WTC11 (cell line): ENCODE measurements around the gene TMC4. TPM values are rescaled to one million over a fixed set of nuclear protein-coding genes. Genes with fewer than 3 reads are reported as not detected.
A peak's percentile ranks its signal among the peaks of the same experiment; 100 is the strongest.

ENCODE experiments used
- ATAC-seq: fragments of 200-7000 bp; cut with Tn5 transposase; 2 replicates; pipeline ENCODE4 v1.10.0; 2021; ENCODE audit warnings: mild to moderate bottlenecking, moderate library complexity
- CTCF ChIA-PET: fragments of 300-600 bp; sonication (Branson Sonifier 250); formaldehyde crosslinking; loops from one replicate; lab custom pipeline; 2021; ENCODE audit warnings: antibody characterized with exemption; lab: Charles Lee
- POLR2A ChIA-PET: fragments of 350-600 bp; sonication (Branson Sonifier 250); formaldehyde crosslinking; loops from one replicate; lab custom pipeline; 2021; ENCODE audit warnings: antibody characterized with exemption; lab: Charles Lee
- DNase-seq: peaks from one replicate; pipeline ENCODE4 v3.0.0; 2021; ENCODE audit warnings: low spot score
- H3K27ac Mint-ChIP-seq: 2 replicates; pipeline ENCODE4 v1.8.0; 2021; ENCODE audit warnings: mixed read lengths
- H3K27me3 Mint-ChIP-seq: 2 replicates; pipeline ENCODE4 v1.8.0; 2021; ENCODE audit warnings: low read depth, mild to moderate bottlenecking, moderate library complexity, mixed read lengths
- H3K36me3 Mint-ChIP-seq: 2 replicates; pipeline ENCODE4 v1.8.0; 2021; ENCODE audit warnings: mixed read lengths
- H3K4me1 Mint-ChIP-seq: 2 replicates; pipeline ENCODE4 v1.8.0; 2022; ENCODE audit warnings: mixed read lengths
- H3K4me3 Mint-ChIP-seq: 2 replicates; pipeline ENCODE4 v1.8.0; 2021; ENCODE audit warnings: mild to moderate bottlenecking, moderate library complexity, mixed read lengths
- H3K9me3 Mint-ChIP-seq: 2 replicates; pipeline ENCODE4 v1.8.0; 2021; ENCODE audit warnings: mixed read lengths
- ATF2 ChIP-seq: sonication (generic); formaldehyde crosslinking; IDR thresholded peaks from 2 replicates; pipeline ENCODE4 v1.8.1; 2022; ENCODE audit warnings: low read depth, missing genetic modification reagents, borderline replicate concordance
- CBFB ChIP-seq: sonication (generic); formaldehyde crosslinking; IDR thresholded peaks from 2 replicates; pipeline ENCODE4 v1.8.1; 2022; ENCODE audit warnings: mild to moderate bottlenecking, low read depth, missing genetic modification reagents
- CREB1 ChIP-seq: sonication (generic); formaldehyde crosslinking; IDR thresholded peaks from 2 replicates; pipeline ENCODE4 v1.8.0; 2023; ENCODE audit warnings: mild to moderate bottlenecking, missing genetic modification reagents
- CREM ChIP-seq: sonication (generic); formaldehyde crosslinking; IDR thresholded peaks from 2 replicates; pipeline ENCODE4 v1.8.1; 2022; ENCODE audit warnings: mild to moderate bottlenecking, missing genetic modification reagents, moderate library complexity
- ELF4 ChIP-seq: sonication (generic); formaldehyde crosslinking; IDR thresholded peaks from 2 replicates; pipeline ENCODE4 v1.8.1; 2022; ENCODE audit warnings: low read depth, mild to moderate bottlenecking, moderate library complexity, missing genetic modification reagents
- EMX1 ChIP-seq: fragments of 250-450 bp; sonication (Bioruptor Pico); IDR thresholded peaks from 2 replicates; pipeline ENCODE4 v1.8.0; 2021; ENCODE audit warnings: mild to moderate bottlenecking
- ERG ChIP-seq: fragments of 250-450 bp; sonication (Bioruptor Pico); IDR thresholded peaks from 2 replicates; pipeline ENCODE4 v1.8.0; 2021; ENCODE audit warnings: mild to moderate bottlenecking
- ESRRA ChIP-seq: sonication (generic); formaldehyde crosslinking; IDR thresholded peaks from 2 replicates; pipeline ENCODE4 v1.8.1; 2022; ENCODE audit warnings: mild to moderate bottlenecking, missing genetic modification reagents, borderline replicate concordance
- FOXJ3 ChIP-seq: sonication (generic); formaldehyde crosslinking; IDR thresholded peaks from 2 replicates; pipeline ENCODE4 v1.9.0; 2021; ENCODE audit warnings: missing genetic modification reagents, mild to moderate bottlenecking, borderline replicate concordance
- GABPB1 ChIP-seq: sonication (generic); formaldehyde crosslinking; IDR thresholded peaks from 2 replicates; pipeline ENCODE4 v1.8.1; 2023; ENCODE audit warnings: mild to moderate bottlenecking, missing genetic modification reagents
- GRHL2 ChIP-seq: fragments of 250-450 bp; sonication (Bioruptor Pico); IDR thresholded peaks from 2 replicates; pipeline ENCODE4 v1.8.0; 2022; ENCODE audit warnings: mild to moderate bottlenecking, moderate library complexity; ENCODE audit not compliant: insufficient replicate concordance, severe bottlenecking
- IRF2 ChIP-seq: sonication (generic); formaldehyde crosslinking; IDR thresholded peaks from 2 replicates; pipeline ENCODE4 v1.8.0; 2022; ENCODE audit warnings: low read depth, missing genetic modification reagents, borderline replicate concordance
- NFATC4 ChIP-seq: fragments of 250-450 bp; sonication (Bioruptor Pico); IDR thresholded peaks from 2 replicates; pipeline ENCODE4 v1.9.0; 2021; ENCODE audit warnings: mild to moderate bottlenecking
- NR1H2 ChIP-seq: sonication (generic); formaldehyde crosslinking; IDR thresholded peaks from 2 replicates; pipeline ENCODE4 v1.9.0; 2021; ENCODE audit warnings: mild to moderate bottlenecking, moderate library complexity, missing genetic modification reagents
- OVOL2 ChIP-seq: fragments of 250-450 bp; sonication (Bioruptor Pico); IDR thresholded peaks from 2 replicates; pipeline ENCODE4 v1.9.0; 2021; ENCODE audit warnings: mild to moderate bottlenecking, borderline replicate concordance
- RELA ChIP-seq: sonication (generic); formaldehyde crosslinking; IDR thresholded peaks from 2 replicates; pipeline ENCODE4 v1.8.1; 2022; ENCODE audit warnings: missing genetic modification reagents, mild to moderate bottlenecking, borderline replicate concordance
- SMAD3 ChIP-seq: sonication (generic); formaldehyde crosslinking; IDR thresholded peaks from 2 replicates; pipeline ENCODE4 v1.8.0; 2022; ENCODE audit warnings: missing genetic modification reagents, mild to moderate bottlenecking, borderline replicate concordance
- SP1 ChIP-seq: sonication (generic); formaldehyde crosslinking; conservative IDR thresholded peaks from 2 replicates; pipeline ENCODE4 v1.8.1; 2022; ENCODE audit warnings: missing genetic modification reagents
- TEAD1 ChIP-seq: sonication (generic); formaldehyde crosslinking; IDR thresholded peaks from 2 replicates; pipeline ENCODE4 v1.8.0; 2022; ENCODE audit warnings: mild to moderate bottlenecking, missing genetic modification reagents
- TP53 ChIP-seq: sonication (generic); formaldehyde crosslinking; IDR thresholded peaks from 2 replicates; pipeline ENCODE4 v1.8.1; 2023; ENCODE audit warnings: mild to moderate bottlenecking, missing genetic modification reagents
- ZBTB21 ChIP-seq: sonication (generic); formaldehyde crosslinking; IDR thresholded peaks from 2 replicates; pipeline ENCODE4 v1.8.1; 2023; ENCODE audit warnings: mild to moderate bottlenecking, missing genetic modification reagents, borderline replicate concordance
- ZNF423 ChIP-seq: fragments of 250-450 bp; sonication (Bioruptor Pico); IDR thresholded peaks from 2 replicates; pipeline ENCODE4 v2.1.2; 2022; ENCODE audit warnings: mild to moderate bottlenecking, moderate library complexity
- ZNF671 ChIP-seq: fragments of 250-450 bp; sonication (Bioruptor Pico); IDR thresholded peaks from 2 replicates; pipeline ENCODE4 v1.8.0; 2021; ENCODE audit warnings: mild to moderate bottlenecking
- total RNA-seq: library from RNA; stranded (reverse); gene quantifications from 3 replicates; pipeline ENCODE4 v1.2.3, GENCODE V29; 2021
- TF ChIP-seq, protein P1 (sequence below): sonication (generic); formaldehyde crosslinking; IDR thresholded peaks from 2 replicates; pipeline ENCODE4 v1.8.0; 2022; ENCODE audit warnings: mild to moderate bottlenecking, missing genetic modification reagents
- TF ChIP-seq, protein P2 (sequence below): fragments of 250-450 bp; sonication (Bioruptor Pico); IDR thresholded peaks from 2 replicates; pipeline ENCODE4 v1.9.0; 2021; ENCODE audit warnings: moderate library complexity, mild to moderate bottlenecking, inconsistent platforms, borderline replicate concordance
- TF ChIP-seq, protein P3 (sequence below): sonication (generic); formaldehyde crosslinking; IDR thresholded peaks from 2 replicates; pipeline ENCODE4 v1.8.0; 2022; ENCODE audit warnings: mild to moderate bottlenecking, missing genetic modification reagents
- TF ChIP-seq, protein P4 (sequence below): sonication (generic); formaldehyde crosslinking; IDR thresholded peaks from 2 replicates; pipeline ENCODE4 v1.8.1; 2023; ENCODE audit warnings: mild to moderate bottlenecking, missing genetic modification reagents, moderate library complexity
- TF ChIP-seq, protein P5 (sequence below): fragments of 250-450 bp; sonication (Bioruptor Pico); IDR thresholded peaks from 2 replicates; pipeline ENCODE4 v1.9.0; 2021; ENCODE audit warnings: mild to moderate bottlenecking

TMC4 gene
- total RNA-seq, 1 experiment from 2014 or later = 9.3 TPM

- TF ChIP-seq GABPB1 (CRISPR knock-in tag) = no peak
- TF ChIP-seq NR1H2 (CRISPR knock-in tag) = no peak
- TF ChIP-seq, protein P1, sequence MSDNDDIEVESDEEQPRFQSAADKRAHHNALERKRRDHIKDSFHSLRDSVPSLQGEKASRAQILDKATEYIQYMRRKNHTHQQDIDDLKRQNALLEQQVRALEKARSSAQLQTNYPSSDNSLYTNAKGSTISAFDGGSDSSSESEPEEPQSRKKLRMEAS (CRISPR knock-in tag) = no peak
- no peak for TF ChIP-seq CREB1
- TF ChIP-seq, protein P2, sequence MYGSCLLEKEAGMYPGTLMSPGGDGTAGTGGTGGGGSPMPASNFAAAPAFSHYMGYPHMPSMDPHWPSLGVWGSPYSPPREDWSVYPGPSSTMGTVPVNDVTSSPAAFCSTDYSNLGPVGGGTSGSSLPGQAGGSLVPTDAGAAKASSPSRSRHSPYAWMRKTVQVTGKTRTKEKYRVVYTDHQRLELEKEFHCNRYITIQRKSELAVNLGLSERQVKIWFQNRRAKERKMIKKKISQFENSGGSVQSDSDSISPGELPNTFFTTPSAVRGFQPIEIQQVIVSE (CRISPR knock-in tag) = no peak
- TF ChIP-seq, protein P3, sequence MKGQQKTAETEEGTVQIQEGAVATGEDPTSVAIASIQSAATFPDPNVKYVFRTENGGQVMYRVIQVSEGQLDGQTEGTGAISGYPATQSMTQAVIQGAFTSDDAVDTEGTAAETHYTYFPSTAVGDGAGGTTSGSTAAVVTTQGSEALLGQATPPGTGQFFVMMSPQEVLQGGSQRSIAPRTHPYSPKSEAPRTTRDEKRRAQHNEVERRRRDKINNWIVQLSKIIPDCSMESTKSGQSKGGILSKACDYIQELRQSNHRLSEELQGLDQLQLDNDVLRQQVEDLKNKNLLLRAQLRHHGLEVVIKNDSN = 0 out of 2 replicates have a peak, but pooled peaks have one; percentile 38
- 0 out of 2 replicates have a peak, but pooled peaks have one; percentile 2 for TF ChIP-seq SMAD3 (CRISPR knock-in tag)
- TF ChIP-seq ZNF423 (CRISPR knock-in tag) = no peak
- TF ChIP-seq FOXJ3 = no peak
- TF ChIP-seq, protein P4, sequence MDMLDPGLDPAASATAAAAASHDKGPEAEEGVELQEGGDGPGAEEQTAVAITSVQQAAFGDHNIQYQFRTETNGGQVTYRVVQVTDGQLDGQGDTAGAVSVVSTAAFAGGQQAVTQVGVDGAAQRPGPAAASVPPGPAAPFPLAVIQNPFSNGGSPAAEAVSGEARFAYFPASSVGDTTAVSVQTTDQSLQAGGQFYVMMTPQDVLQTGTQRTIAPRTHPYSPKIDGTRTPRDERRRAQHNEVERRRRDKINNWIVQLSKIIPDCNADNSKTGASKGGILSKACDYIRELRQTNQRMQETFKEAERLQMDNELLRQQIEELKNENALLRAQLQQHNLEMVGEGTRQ = no peak
- TF ChIP-seq ZNF671 (CRISPR knock-in tag) = no peak
Measured at GRCh38 chr19:54208784-54209057, 35.8 kb upstream of the TMC4 start (continued).

GRCh38 chr19:54207983-54208783 is 35.2 kb upstream of the TMC4 start:
- ChIA-PET POLR2A (interaction anchor here (1.5 to 3.9 kb wide), 4 partner anchors 8 to 58 kb away, joined by 4 to 21 read pairs (median 7); partner anchors contain the start of genes MBOAT7, RPS9 and TSEN34), CTCF (interaction anchor here (0.8 to 2.6 kb wide), 4 partner anchors 19 to 58 kb away, joined by 4 to 14 read pairs (median 4); partner anchors contain the start of gene MBOAT7)
- peak overlapping the region; percentile 97 for H3K27ac Mint-ChIP-seq
- H3K4me1 Mint-ChIP-seq = peaks cover 46% of the 10 kb centered on the region
- H3K4me3 Mint-ChIP-seq = no peak overlapping the region
- DNase-seq (no peak), ATAC-seq (peak; percentile 2)
- no peaks in the 10 kb centered on the region for H3K9me3 Mint-ChIP-seq
- H3K36me3 Mint-ChIP-seq = peaks cover 57% of the 10 kb centered on the region
- no peaks in the 10 kb centered on the region; the same call in 1 of the 2 replicates for H3K27me3 Mint-ChIP-seq
- TF ChIP-seq CREM (no peak), RELA (no peak), GRHL2 (no peak), SP1 (CRISPR knock-in tag) (no peak), CBFB (CRISPR knock-in tag) (no peak), TEAD1 (peak; percentile 18; the same call in 1 of the 2 replicates), IRF2 (CRISPR knock-in tag) (no peak), OVOL2 (CRISPR knock-in tag) (no peak), ELF4 (CRISPR knock-in tag) (no peak), ESRRA (CRISPR knock-in tag) (0 out of 2 replicates have a peak, but pooled peaks have one; percentile 26), ERG (CRISPR knock-in tag) (peak; percentile 85), TP53 (CRISPR knock-in tag) (no peak), ZBTB21 (no peak), NFATC4 (CRISPR knock-in tag) (peak; percentile 95), ATF2 (no peak), EMX1 (CRISPR knock-in tag) (peak; percentile 94)
- TF ChIP-seq, protein P5, sequence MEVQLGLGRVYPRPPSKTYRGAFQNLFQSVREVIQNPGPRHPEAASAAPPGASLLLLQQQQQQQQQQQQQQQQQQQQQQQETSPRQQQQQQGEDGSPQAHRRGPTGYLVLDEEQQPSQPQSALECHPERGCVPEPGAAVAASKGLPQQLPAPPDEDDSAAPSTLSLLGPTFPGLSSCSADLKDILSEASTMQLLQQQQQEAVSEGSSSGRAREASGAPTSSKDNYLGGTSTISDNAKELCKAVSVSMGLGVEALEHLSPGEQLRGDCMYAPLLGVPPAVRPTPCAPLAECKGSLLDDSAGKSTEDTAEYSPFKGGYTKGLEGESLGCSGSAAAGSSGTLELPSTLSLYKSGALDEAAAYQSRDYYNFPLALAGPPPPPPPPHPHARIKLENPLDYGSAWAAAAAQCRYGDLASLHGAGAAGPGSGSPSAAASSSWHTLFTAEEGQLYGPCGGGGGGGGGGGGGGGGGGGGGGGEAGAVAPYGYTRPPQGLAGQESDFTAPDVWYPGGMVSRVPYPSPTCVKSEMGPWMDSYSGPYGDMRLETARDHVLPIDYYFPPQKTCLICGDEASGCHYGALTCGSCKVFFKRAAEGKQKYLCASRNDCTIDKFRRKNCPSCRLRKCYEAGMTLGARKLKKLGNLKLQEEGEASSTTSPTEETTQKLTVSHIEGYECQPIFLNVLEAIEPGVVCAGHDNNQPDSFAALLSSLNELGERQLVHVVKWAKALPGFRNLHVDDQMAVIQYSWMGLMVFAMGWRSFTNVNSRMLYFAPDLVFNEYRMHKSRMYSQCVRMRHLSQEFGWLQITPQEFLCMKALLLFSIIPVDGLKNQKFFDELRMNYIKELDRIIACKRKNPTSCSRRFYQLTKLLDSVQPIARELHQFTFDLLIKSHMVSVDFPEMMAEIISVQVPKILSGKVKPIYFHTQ (CRISPR knock-in tag) = peak; percentile 90
